Esophagus squamous epithelium (tissue), 5 donors: ENCODE results near the gene CAND2. TPM values are rescaled to one million over a fixed set of nuclear protein-coding genes. Genes with fewer than 3 reads are reported as not detected.
"Not testable (repeated sequence)": the region's sequence is repeated elsewhere in the genome, so short reads cannot be mapped to it uniquely, and the experiment has no call there.

Experiments
- DNase-seq: peaks from one replicate; lab custom pipeline; 2025; lab: John Stamatoyannopoulos, UW
- H3K27ac ChIP-seq, 4 donors: fragments of 200-600 bp; sonication (generic); one replicate each; pipeline ENCODE4 v1.5.1; 2016 to 2019; ENCODE audit warnings: mild to moderate bottlenecking in 1 of 4
- H3K27me3 ChIP-seq, 4 donors: fragments of 200-600 bp; sonication (generic); 1 replicate in 3 of 4; 2 replicates in 1 of 4; pipeline versions ENCODE4 v1.5.1 to v1.6.0; 2017 to 2021; ENCODE audit warnings: antibody characterized with exemption in 1 of 4
- H3K36me3 ChIP-seq, 3 donors: fragments of 200-600 bp; sonication (generic); one replicate each; pipeline ENCODE4 v1.5.1; 2016 to 2019
- H3K4me1 ChIP-seq, 3 donors: fragments of 200-600 bp; sonication (generic); one replicate each; pipeline ENCODE4 v1.5.1; 2017 to 2019
- H3K4me3 ChIP-seq, 4 donors: fragments of 200-600 bp; sonication (generic); 1 replicate in 3 of 4; 2 replicates in 1 of 4; pipeline ENCODE4 v1.5.1; 2016 to 2019; ENCODE audit warnings: mild to moderate bottlenecking in 2 of 4, moderate library complexity in 1 of 4
- H3K9me3 ChIP-seq, 3 donors: fragments of 200-600 bp; sonication (generic); one replicate each; pipeline ENCODE4 v1.5.1; 2016 to 2019
- POLR2A ChIP-seq, 4 donors: fragments of 450-650 bp; IDR thresholded peaks; one replicate each; pipeline ENCODE4 v1.6.1; 2017; ENCODE audit warnings: antibody characterized with exemption in 4 of 4, mild to moderate bottlenecking in 4 of 4, moderate library complexity in 3 of 4
- WGBS, 2 donors: methylation state at CpG; one replicate each; pipeline ENCODE4 v1.1.5; 2018; 5-methylcytosine and 5-hydroxymethylcytosine counted together
- intact Hi-C: fragments of 100-400 bp; cut with DNase I; formaldehyde crosslinking; loops from one replicate; pipeline ENCODE4 v1.15.0; 2022
- total RNA-seq, 4 donors: library from RNA; depleted of rRNA; stranded (reverse); fragments of >200 nt; gene quantifications; one replicate each; pipeline ENCODE4 v1.1.0, GENCODE V29; 2016
- TF ChIP-seq, protein P1 (sequence below), 6 experiments: fragments of 450-650 bp in 4 of 6; fragments of 200-600 bp in 2 of 6; sonication (generic) in 2 of 6; IDR thresholded peaks; one replicate each; pipeline ENCODE4 v1.5.1; 2016 to 2019; ENCODE audit warnings: antibody characterized with exemption in 6 of 6, mild to moderate bottlenecking in 4 of 6, moderate library complexity in 4 of 6
- donor health status: DM: yes; HTN: yes; CAD: no.

The CAND2 gene
- total RNA-seq, 4 donors from 2014 or later: 0.61 to 1.7 (median 0.91) TPM

- intact Hi-C loops: no loop called here
- Histone ChIP-seq H3K36me3 (no peaks in the 10 kb centered on the region), H3K4me1 (peaks cover 0 to 5% (median 0%) of the 10 kb centered on the region in 3 donors), H3K27me3 (peaks cover 0 to 5% (median 0%) of the 10 kb centered on the region in 4 donors), H3K9me3 (no peaks in the 10 kb centered on the region), H3K27ac (no peak overlapping the region), H3K4me3 (no peak overlapping the region)
- TF ChIP-seq, protein P1, sequence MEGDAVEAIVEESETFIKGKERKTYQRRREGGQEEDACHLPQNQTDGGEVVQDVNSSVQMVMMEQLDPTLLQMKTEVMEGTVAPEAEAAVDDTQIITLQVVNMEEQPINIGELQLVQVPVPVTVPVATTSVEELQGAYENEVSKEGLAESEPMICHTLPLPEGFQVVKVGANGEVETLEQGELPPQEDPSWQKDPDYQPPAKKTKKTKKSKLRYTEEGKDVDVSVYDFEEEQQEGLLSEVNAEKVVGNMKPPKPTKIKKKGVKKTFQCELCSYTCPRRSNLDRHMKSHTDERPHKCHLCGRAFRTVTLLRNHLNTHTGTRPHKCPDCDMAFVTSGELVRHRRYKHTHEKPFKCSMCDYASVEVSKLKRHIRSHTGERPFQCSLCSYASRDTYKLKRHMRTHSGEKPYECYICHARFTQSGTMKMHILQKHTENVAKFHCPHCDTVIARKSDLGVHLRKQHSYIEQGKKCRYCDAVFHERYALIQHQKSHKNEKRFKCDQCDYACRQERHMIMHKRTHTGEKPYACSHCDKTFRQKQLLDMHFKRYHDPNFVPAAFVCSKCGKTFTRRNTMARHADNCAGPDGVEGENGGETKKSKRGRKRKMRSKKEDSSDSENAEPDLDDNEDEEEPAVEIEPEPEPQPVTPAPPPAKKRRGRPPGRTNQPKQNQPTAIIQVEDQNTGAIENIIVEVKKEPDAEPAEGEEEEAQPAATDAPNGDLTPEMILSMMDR (IDR thresholded peaks at IDR 0.05): no peak
- DNase-seq: no peak
- WGBS, 2 donors: 61 to 63% methylated on average over 3 of the region's 3 CpGs
Measured at GRCh38 chr3:12852201-12852600, 55.7 kb downstream of the CAND2 start.

DNA sequence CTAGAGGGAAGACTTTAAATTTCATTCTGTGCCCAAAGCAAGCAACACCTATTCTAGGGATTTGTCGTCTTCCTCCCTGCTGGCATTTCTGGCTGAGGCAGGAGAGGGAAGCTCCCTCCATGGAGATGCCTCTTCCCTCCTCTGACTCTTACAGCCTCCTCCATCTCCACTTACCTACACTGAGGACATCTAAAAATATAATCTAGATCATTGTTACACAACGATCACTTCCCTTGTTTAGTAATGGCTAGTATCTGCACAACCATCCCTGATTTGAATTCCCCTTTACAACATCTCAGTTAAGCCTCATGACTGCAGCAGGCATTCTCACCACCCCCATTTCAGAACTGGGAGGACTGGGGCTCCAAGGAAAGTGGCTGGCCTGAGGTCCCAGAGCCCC, 57.4 kb downstream of the CAND2 start:
- intact Hi-C loops, H3K4me1 ChIP-seq, H3K9me3 ChIP-seq, DNase-seq, H3K36me3 ChIP-seq, H3K4me3 ChIP-seq, H3K27ac ChIP-seq, H3K27me3 ChIP-seq: not testable (repeated sequence)
- 65 to 68% methylated on average over 2 of the region's 2 CpGs for WGBS, 2 donors

GRCh38 chr3:12854565-12854964, 58.1 kb downstream of the CAND2 start:
- Histone ChIP-seq H3K4me1 (peaks cover 0 to 5% (median 0%) of the 10 kb centered on the region in 3 donors), H3K9me3 (no peaks in the 10 kb centered on the region), H3K27me3 (peaks cover 0 to 5% (median 0%) of the 10 kb centered on the region in 4 donors), H3K36me3 (no peaks in the 10 kb centered on the region), H3K4me3 (no peak overlapping the region), H3K27ac (no peak overlapping the region)
- intact Hi-C loops: no loop called here
- WGBS, 2 donors: 80 to 100% methylated on average over 4 of the region's 4 CpGs
- no peak for TF ChIP-seq POLR2A (IDR thresholded peaks at IDR 0.05)
- TF ChIP-seq, protein P1 (IDR thresholded peaks at IDR 0.05): no peak
- DNase-seq: no peak

GRCh38 chr3:12856626-12857025, 60.1 kb downstream of the CAND2 start:
- DNase-seq: no peak
- no peak overlapping the region for H3K4me3 ChIP-seq
- no peak overlapping the region for H3K27ac ChIP-seq
- no peaks in the 10 kb centered on the region for H3K9me3 ChIP-seq
- 77% methylated on average over 2 of the region's 5 CpGs; no CpG with 5 or more reads in 1 of the 2 donors for WGBS, 2 donors
- peaks cover 0 to 5% (median 0%) of the 10 kb centered on the region in 3 donors for H3K4me1 ChIP-seq
- intact Hi-C loops: no loop called here
- no peaks in the 10 kb centered on the region for H3K27me3 ChIP-seq
- no peaks in the 10 kb centered on the region for H3K36me3 ChIP-seq
- no peak for TF ChIP-seq POLR2A (IDR thresholded peaks at IDR 0.05)
- TF ChIP-seq, protein P1 (IDR thresholded peaks at IDR 0.05): no peak

GRCh38 chr3:12859840-12860239, 63.4 kb downstream of the CAND2 start:
- H3K36me3 ChIP-seq: no peaks in the 10 kb centered on the region
- H3K9me3 ChIP-seq: no peaks in the 10 kb centered on the region
- 54 to 69% methylated on average over 7 of the region's 7 CpGs for WGBS, 2 donors
- H3K4me3 ChIP-seq: no peak overlapping the region
- no peak overlapping the region for H3K27ac ChIP-seq
- intact Hi-C loops: no loop called here
- no peaks in the 10 kb centered on the region for H3K27me3 ChIP-seq
- TF ChIP-seq, protein P1 (IDR thresholded peaks at IDR 0.05): no peak
- no peak for TF ChIP-seq POLR2A (IDR thresholded peaks at IDR 0.05)
- DNase-seq: no peak
- H3K4me1 ChIP-seq: peaks cover 0 to 5% (median 0%) of the 10 kb centered on the region in 3 donors

DNA sequence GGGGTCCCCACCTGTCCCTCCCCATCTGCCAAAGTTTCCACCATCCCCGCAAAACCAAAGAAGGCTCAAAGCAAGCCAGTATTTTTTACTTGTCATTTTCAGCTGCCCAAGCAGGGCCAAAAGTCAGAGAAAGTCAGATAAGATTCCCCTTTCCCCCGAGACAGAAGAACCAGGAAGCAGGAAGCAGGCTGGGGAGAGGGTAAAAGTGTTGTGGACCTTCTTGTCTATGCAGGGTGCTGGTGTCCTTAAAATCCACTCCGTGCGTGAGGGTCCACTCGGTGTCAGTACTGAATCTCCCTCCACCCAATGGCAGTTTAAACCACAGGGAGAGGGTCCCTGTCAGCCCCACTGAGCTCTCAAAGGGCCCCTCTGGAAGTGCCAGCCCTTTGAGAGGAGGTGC, 65.1 kb downstream of the CAND2 start:
- no peak for DNase-seq

More for the DNA sequence above, 65.1 kb downstream of the CAND2 start:
- no peak overlapping the region for H3K27ac ChIP-seq
- TF ChIP-seq, protein P1 (IDR thresholded peaks at IDR 0.05): no peak
- no peak for TF ChIP-seq POLR2A (IDR thresholded peaks at IDR 0.05)
- H3K27me3 ChIP-seq: no peaks in the 10 kb centered on the region
- 80 to 85% methylated on average over 4 of the region's 5 CpGs for WGBS, 2 donors
- H3K9me3 ChIP-seq: peaks cover 0 to 12% (median 8%) of the 10 kb centered on the region in 3 donors
- H3K36me3 ChIP-seq: no peaks in the 10 kb centered on the region
- H3K4me3 ChIP-seq: no peak overlapping the region
- peaks cover 0 to 4% (median 0%) of the 10 kb centered on the region in 3 donors for H3K4me1 ChIP-seq
- intact Hi-C loops: no loop called here
